Stimulated activated memory B cell treated with anti-CD40 and anti-IgM and Interleukin-4, amounts not matched to agents 10 μg/mL and 1 μg/mL and 100 μg/mL, for 72 hours (primary cell): ENCODE measurements around the gene POU2F3.

Experiments
- ATAC-seq: fragments of 150-1000 bp; cut with Tn5 transposase; 2 replicates; pipeline ENCODE4 v1.10.0; 2021
- H3K27ac Mint-ChIP-seq: one replicate; pipeline ENCODE4 v1.8.0; 2022; ENCODE audit warnings: mild to moderate bottlenecking, mixed read lengths
- H3K27me3 Mint-ChIP-seq: one replicate; pipeline ENCODE4 v1.8.0; 2022; ENCODE audit warnings: mixed read lengths
- H3K36me3 Mint-ChIP-seq: one replicate; pipeline ENCODE4 v1.8.0; 2022; ENCODE audit warnings: mixed read lengths
- H3K4me1 Mint-ChIP-seq: one replicate; pipeline ENCODE4 v1.8.0; 2022; ENCODE audit warnings: mixed read lengths
- H3K4me3 Mint-ChIP-seq: one replicate; pipeline ENCODE4 v1.8.0; 2022; ENCODE audit warnings: mild to moderate bottlenecking, moderate library complexity, mixed read lengths
- H3K9me3 Mint-ChIP-seq: one replicate; pipeline ENCODE4 v1.8.0; 2022; ENCODE audit warnings: mixed read lengths

Gene POU2F3

DNA sequence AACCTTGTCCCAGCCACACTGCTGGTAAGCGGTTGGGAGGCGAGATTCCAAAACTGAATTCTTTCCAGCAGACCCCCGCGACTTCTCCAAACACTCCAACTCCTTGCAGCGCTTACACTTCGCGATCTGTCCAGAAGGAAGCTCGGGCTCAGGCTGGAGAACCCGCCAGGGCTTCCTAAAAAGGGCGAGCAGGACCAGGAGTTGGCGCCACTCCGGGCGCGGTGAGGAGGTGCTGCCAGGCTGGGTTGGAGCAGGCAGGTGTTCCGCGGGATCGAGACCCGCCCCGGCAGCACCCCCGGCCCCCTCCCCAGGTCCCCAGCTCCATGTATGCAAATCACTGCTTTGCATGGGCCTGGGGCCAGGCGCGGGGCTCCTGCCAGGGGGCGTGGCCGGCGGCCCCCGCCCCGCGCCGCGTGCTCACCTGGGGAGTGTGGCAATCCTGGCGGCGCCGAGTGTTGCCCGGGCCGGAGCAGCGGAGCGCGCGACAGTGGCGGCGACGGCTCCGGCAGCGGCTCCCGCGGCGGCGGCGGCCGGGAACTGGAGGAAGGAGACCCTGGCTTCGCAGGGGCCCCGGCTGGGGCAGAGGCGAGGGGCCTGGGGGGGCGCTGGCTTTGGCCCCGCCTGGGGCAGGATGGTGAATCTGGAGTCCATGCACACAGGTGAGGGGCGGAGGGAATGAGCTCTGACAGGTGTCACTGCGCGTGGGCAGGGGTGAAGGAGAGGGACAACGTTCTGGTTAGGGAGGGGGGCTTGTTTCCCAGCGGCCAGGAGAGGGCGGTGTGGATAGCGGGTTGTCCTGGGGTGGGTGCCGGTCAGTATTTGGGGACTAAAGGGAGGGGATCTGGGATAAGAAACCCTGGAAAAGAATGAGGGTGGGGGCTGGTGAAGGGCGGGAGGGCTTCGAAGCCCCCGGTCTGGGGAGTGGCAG lies at the start of gene POU2F3:
Gene POU2F3 (plus strand): TSS at position 428 of the 928 bp plus-strand sequence. CDS start 204 bp downstream, at position 632.
- Mint-ChIP-seq H3K4me3 (no peak within 1 kb of the TSS), H3K36me3 (no peaks in the 10 kb centered on the region), H3K27ac (no peak within 1 kb of the TSS), H3K27me3 (peaks cover 83% of the 10 kb centered on the region), H3K9me3 (no peaks in the 10 kb centered on the region), H3K4me1 (peaks cover 6% of the 10 kb centered on the region)
- no peak for ATAC-seq

- peaks cover 69% of the 10 kb centered on the region for H3K27me3 Mint-ChIP-seq
- H3K4me1 Mint-ChIP-seq, result peaks cover 10% of the 10 kb centered on the region
- H3K36me3 Mint-ChIP-seq, result no peaks in the 10 kb centered on the region
- H3K4me3 Mint-ChIP-seq, result no peak overlapping the region
- no peaks in the 10 kb centered on the region for H3K9me3 Mint-ChIP-seq
- no peak for ATAC-seq
- H3K27ac Mint-ChIP-seq, result no peak overlapping the region
These were observed 48.9 kb upstream of the POU2F3 start for GRCh38 chr11:120191058-120191457.

GRCh38 chr11:120192831-120193625 lies 46.9 kb upstream of the POU2F3 start:
- Mint-ChIP-seq H3K27me3 (peaks cover 62% of the 10 kb centered on the region), H3K4me3 (no peak overlapping the region), H3K27ac (no peak overlapping the region), H3K4me1 (no peaks in the 10 kb centered on the region), H3K36me3 (no peaks in the 10 kb centered on the region), H3K9me3 (no peaks in the 10 kb centered on the region)
- no peak for ATAC-seq

- no peaks in the 10 kb centered on the region for H3K9me3 Mint-ChIP-seq
- H3K4me3 Mint-ChIP-seq, result no peak overlapping the region
- H3K27ac Mint-ChIP-seq, result no peak overlapping the region
- peaks cover 53% of the 10 kb centered on the region for H3K27me3 Mint-ChIP-seq
- H3K36me3 Mint-ChIP-seq, result no peaks in the 10 kb centered on the region
- no peaks in the 10 kb centered on the region for H3K4me1 Mint-ChIP-seq
- no peak for ATAC-seq
These were observed 45.8 kb upstream of the POU2F3 start for GRCh38 chr11:120194166-120194565.

GRCh38 chr11:120195601-120196320 lies 44.2 kb upstream of the POU2F3 start:
- no peak for ATAC-seq
- H3K4me1 Mint-ChIP-seq, result no peaks in the 10 kb centered on the region
- H3K9me3 Mint-ChIP-seq, result no peaks in the 10 kb centered on the region
- no peaks in the 10 kb centered on the region for H3K36me3 Mint-ChIP-seq
- H3K27ac Mint-ChIP-seq, result no peak overlapping the region
- H3K4me3 Mint-ChIP-seq, result no peak overlapping the region
- peaks cover 54% of the 10 kb centered on the region for H3K27me3 Mint-ChIP-seq

GRCh38 chr11:120196826-120197225 lies 43.1 kb upstream of the POU2F3 start:
- ATAC-seq, result no peak
- Mint-ChIP-seq H3K27me3 (peaks cover 58% of the 10 kb centered on the region), H3K4me3 (no peak overlapping the region), H3K9me3 (no peaks in the 10 kb centered on the region), H3K27ac (no peak overlapping the region), H3K4me1 (no peaks in the 10 kb centered on the region), H3K36me3 (no peaks in the 10 kb centered on the region)

GRCh38 chr11:120197251-120197891 lies 42.6 kb upstream of the POU2F3 start:
- no peaks in the 10 kb centered on the region for H3K9me3 Mint-ChIP-seq
- H3K27me3 Mint-ChIP-seq, result peaks cover 58% of the 10 kb centered on the region
- H3K4me1 Mint-ChIP-seq, result no peaks in the 10 kb centered on the region
- H3K27ac Mint-ChIP-seq, result no peak overlapping the region
- no peak overlapping the region for H3K4me3 Mint-ChIP-seq
- ATAC-seq, result no peak
- H3K36me3 Mint-ChIP-seq, result no peaks in the 10 kb centered on the region

GRCh38 chr11:120197977-120198376 lies 42.0 kb upstream of the POU2F3 start:
- no peaks in the 10 kb centered on the region for H3K36me3 Mint-ChIP-seq
- ATAC-seq, result no peak
- no peaks in the 10 kb centered on the region for H3K4me1 Mint-ChIP-seq
- no peaks in the 10 kb centered on the region for H3K9me3 Mint-ChIP-seq
- H3K4me3 Mint-ChIP-seq, result no peak overlapping the region
- peaks cover 56% of the 10 kb centered on the region for H3K27me3 Mint-ChIP-seq
- no peak overlapping the region for H3K27ac Mint-ChIP-seq

DNA sequence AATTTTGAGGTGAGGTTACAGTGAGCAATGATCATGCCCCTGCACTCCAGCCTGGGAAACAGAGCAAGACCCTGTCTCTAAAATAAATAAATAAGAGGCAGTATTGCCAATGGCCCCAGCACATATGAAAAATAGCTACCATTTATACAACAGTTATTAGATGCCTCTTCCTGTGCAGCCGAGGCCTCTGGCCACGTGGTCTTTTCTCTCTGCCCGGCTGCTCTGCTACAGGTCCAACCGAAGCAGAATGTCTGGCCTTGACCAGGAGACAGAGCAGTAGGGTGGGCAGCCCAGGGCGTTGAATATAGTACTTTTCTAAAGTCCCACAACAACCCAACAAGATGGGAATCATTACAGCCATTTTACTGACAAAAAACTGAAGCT lies 41.5 kb upstream of the POU2F3 start:
- Mint-ChIP-seq H3K27me3 (peaks cover 52% of the 10 kb centered on the region), H3K36me3 (no peaks in the 10 kb centered on the region), H3K9me3 (no peaks in the 10 kb centered on the region), H3K27ac (no peak overlapping the region), H3K4me3 (no peak overlapping the region), H3K4me1 (no peaks in the 10 kb centered on the region)
- ATAC-seq, result no peak

DNA sequence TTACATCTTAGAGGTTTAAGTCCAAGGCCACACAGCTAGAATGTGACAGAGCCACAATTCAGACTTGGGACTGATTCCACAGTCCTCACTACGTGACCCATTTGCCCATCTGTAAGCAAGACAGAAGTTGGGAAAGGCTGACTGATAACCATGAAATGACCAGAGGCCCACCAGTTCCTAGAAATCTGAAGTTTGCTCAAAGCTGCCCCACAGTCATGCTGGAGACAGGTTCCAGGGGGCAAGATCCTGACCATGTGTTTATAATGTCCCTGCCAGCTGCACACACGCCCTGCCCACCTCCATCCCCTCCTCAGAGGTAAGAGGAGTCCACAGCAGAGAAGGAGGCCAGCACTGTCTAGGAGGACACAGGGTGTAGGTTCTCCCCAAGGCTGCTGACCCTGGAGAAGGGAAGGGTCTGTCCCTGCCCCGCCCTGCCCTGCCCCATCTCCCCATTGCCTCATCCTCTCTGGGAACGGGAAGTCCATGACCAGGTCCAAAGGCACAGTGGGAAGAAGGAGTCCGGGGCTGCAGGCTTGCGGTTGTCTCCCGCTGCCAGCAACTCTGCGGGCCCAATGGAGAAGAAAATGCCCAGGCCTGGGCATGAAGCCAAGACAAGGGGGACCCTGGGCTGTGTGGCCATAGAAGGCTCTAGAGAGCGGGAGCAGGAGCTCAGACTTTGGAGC lies 41.0 kb upstream of the POU2F3 start:
- Mint-ChIP-seq H3K4me1 (no peaks in the 10 kb centered on the region), H3K9me3 (no peaks in the 10 kb centered on the region), H3K4me3 (no peak overlapping the region), H3K27ac (no peak overlapping the region), H3K27me3 (peaks cover 48% of the 10 kb centered on the region), H3K36me3 (no peaks in the 10 kb centered on the region)
- ATAC-seq, result no peak

- peaks cover 52% of the 10 kb centered on the region for H3K27me3 Mint-ChIP-seq
- H3K27ac Mint-ChIP-seq, result no peak overlapping the region
- H3K9me3 Mint-ChIP-seq, result no peaks in the 10 kb centered on the region
- no peaks in the 10 kb centered on the region for H3K36me3 Mint-ChIP-seq
- no peak overlapping the region for H3K4me3 Mint-ChIP-seq
- no peaks in the 10 kb centered on the region for H3K4me1 Mint-ChIP-seq
- no peak for ATAC-seq
These were observed 40.3 kb upstream of the POU2F3 start for GRCh38 chr11:120199613-120200012.

DNA sequence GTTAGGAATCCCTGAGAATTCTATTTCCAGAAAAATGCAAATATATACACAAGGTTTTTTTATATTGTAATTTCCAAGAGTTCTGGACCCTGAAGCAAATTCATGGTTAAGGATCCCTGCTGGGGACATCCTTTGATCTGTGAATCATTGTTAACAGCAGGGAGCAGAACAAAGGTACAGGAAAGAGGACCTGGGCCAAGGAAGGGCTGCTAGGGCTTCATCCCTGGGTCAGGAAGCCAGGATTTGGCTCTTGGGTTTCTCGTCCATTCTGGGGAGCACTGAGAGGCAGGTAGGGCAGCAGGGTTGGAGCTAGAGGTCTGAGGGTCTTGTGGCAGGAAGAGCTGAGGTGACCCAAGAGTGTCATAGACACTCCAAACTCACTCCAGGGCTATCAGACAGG lies 39.3 kb upstream of the POU2F3 start:
- no peaks in the 10 kb centered on the region for H3K36me3 Mint-ChIP-seq
- ATAC-seq, result no peak
- peaks cover 48% of the 10 kb centered on the region for H3K27me3 Mint-ChIP-seq
- no peaks in the 10 kb centered on the region for H3K9me3 Mint-ChIP-seq
- no peaks in the 10 kb centered on the region for H3K4me1 Mint-ChIP-seq
- H3K27ac Mint-ChIP-seq, result no peak overlapping the region
- H3K4me3 Mint-ChIP-seq, result no peak overlapping the region

GRCh38 chr11:120201653-120202052 lies 38.3 kb upstream of the POU2F3 start:
- H3K4me3 Mint-ChIP-seq, result no peak overlapping the region
- H3K27ac Mint-ChIP-seq, result no peak overlapping the region
- no peaks in the 10 kb centered on the region for H3K4me1 Mint-ChIP-seq
- H3K36me3 Mint-ChIP-seq, result no peaks in the 10 kb centered on the region
- peaks cover 47% of the 10 kb centered on the region for H3K27me3 Mint-ChIP-seq
- ATAC-seq, result no peak
- no peaks in the 10 kb centered on the region for H3K9me3 Mint-ChIP-seq

- Mint-ChIP-seq H3K36me3 (no peaks in the 10 kb centered on the region), H3K4me3 (no peak overlapping the region), H3K27ac (no peak overlapping the region), H3K27me3 (peaks cover 59% of the 10 kb centered on the region), H3K4me1 (no peaks in the 10 kb centered on the region), H3K9me3 (no peaks in the 10 kb centered on the region)
- ATAC-seq, result no peak
These were observed 36.3 kb upstream of the POU2F3 start for GRCh38 chr11:120203626-120204025.
